AG20443 (cell line): ENCODE measurements around the gene EDIL3.

Source experiments
- DNase-seq: peaks from one replicate; pipeline ENCODE4 v3.0.0; 2012; ENCODE audit warnings: low spot score, mixed read lengths

The EDIL3 gene

DNA sequence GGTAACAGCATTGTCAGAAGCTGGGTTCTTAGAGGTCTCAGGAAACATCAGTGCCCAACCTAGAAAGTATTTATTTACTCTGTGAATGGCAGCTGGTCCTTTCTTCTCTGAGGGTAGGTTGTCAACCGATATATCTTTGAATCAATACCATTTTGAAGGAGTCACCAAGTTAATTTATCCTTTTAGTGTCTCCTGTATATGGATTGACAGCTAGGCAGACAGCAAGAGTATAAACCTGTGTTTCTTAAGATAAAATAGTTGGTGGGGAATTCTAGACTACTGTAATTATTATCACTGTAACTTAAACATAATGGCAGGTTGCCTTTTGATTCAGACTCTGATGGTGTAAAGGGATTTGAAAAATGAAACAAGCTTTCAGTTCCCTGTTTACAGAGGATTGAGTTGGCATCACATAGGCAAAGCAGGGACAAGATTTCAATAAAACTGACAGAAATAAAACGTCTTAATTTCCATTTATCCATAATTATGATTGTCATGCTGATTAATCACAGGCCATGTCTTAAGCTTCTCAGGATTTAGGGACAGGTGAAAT, 473.2 kb downstream of the EDIL3 start:
- no peak for DNase-seq

DNA sequence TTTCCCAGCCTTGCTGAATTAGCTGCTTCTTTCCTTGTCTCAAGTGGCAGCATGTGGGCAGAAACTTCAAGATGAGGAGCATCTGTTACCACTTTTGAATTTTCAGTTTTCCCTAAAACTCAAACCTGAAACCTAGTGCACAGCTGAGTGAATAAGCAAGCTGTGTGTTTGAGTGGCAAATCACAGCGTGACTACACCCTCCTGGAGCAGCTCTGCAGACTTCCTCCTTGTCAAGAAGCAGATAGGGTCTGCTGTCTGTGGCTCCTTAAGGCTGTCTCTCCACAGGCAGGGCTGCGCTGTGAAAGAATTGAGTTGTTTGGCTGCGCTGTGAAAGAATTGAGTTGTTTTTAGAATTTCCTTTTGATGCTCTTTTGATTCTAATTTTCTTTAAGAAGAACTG, 484.4 kb downstream of the EDIL3 start:
- DNase-seq, result no peak

DNA sequence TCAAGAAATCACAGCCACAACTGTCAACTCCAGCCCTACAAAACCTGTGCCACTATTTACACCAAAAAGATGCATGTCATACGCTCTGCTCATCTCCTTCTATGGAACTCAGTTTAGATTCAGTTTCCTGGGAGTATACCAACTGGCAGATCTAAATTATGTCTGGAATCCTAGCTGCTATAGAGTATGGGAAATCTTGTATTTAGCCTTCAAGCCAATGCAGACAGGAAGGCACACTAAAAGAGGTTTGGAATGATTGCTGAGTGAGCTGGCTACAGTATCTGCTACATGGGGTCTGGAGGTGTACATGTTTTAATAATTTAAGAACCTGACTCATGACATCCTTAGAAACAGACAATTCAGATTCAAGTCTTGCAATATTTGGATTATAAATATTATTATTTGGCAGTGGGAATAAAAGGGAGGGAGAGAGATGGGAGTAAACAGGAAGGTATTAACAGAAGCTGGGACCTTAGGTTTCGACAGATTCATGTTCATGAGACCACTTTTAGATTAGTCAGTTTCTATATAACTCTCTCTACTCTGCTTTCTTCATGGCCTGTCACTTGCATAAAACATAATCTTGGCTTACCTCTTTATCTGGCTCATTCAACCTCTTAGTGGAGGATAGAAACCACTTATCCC, 485.2 kb downstream of the EDIL3 start:
- no peak for DNase-seq

- peak; percentile 35 for DNase-seq
These were observed 488.8 kb downstream of the EDIL3 start for GRCh38 chr5:83895860-83896259.

GRCh38 chr5:83891261-83891660, 493.4 kb downstream of the EDIL3 start:
- no peak for DNase-seq
